HCT116 (cell line): ENCODE results near the gene NAV3. TPM values are rescaled to one million over a fixed set of nuclear protein-coding genes. Genes with fewer than 3 reads are reported as not detected.

Experiments used
- ATAC-seq: fragments of 200-7000 bp; cut with Tn5 transposase; 2 replicates; pipeline ENCODE4 v1.9.1; 2020; ENCODE audit warnings: mild to moderate bottlenecking, moderate library complexity
- BruUV-seq: library from RNA; stranded (reverse); fragments of 400-500 nt; replicated peaks from 2 replicates; lab custom pipeline; 2021; lab: Mats Ljungman, UMichigan
- CTCF ChIA-PET: fragments of 300-600 bp; sonication (Branson Sonifier 250); formaldehyde crosslinking; loops from one replicate; lab custom pipeline; 2021; ENCODE audit warnings: antibody characterized with exemption; lab: Charles Lee
- POLR2A ChIA-PET: fragments of 300-600, 350-600 bp; sonication (Branson Sonifier 250); formaldehyde crosslinking; loops from one replicate; lab custom pipeline; 2021; ENCODE audit warnings: antibody characterized with exemption; lab: Charles Lee
- RAD21 ChIA-PET, 2 experiments: fragments of 300-600 bp; sonication (Branson Sonifier 250); formaldehyde crosslinking; loops; one replicate each; lab custom pipeline; 2023; ENCODE audit warnings: low total read pairs in 2 of 2; ENCODE audit not compliant: uncharacterized antibody in 2 of 2, unreplicated experiment in 2 of 2, low non-redundant PET in 1 of 2; lab: Charles Lee
- DNase-seq: peaks from one replicate; pipeline ENCODE4 v3.0.0-alpha.2; 2010; ENCODE audit warnings: low read depth, low spot score
- H2AFZ ChIP-seq: fragments of 200-600 bp; shearing (Covaris generic), sonication (generic); 2 replicates; pipeline ENCODE4 v1.6.1; 2017; ENCODE audit warnings: low read depth, mixed run types, mixed read lengths, antibody characterized with exemption, low read length; ENCODE audit not compliant: poor library complexity, severe bottlenecking
- H3K27ac ChIP-seq: 2 replicates; pipeline ENCODE4 v1.5.1; 2012; ENCODE audit warnings: low read depth, low read length
- H3K27me3 ChIP-seq: fragments of 200-600 bp; sonication (generic); 2 replicates; pipeline ENCODE4 v1.6.1; 2016; ENCODE audit warnings: mixed run types, low read length, mixed read lengths; ENCODE audit not compliant: insufficient read depth
- H3K36me3 ChIP-seq, 2 experiments: fragments of 200-500 bp in 1 of 2; fragments of 200-600 bp in 1 of 2; sonication (Bioruptor generic) in 1 of 2; sonication (generic) in 1 of 2; 2 replicates each; pipeline versions ENCODE4 v1.5.1 to v1.6.1; 2014 to 2016; ENCODE audit warnings: low read length in 2 of 2, inconsistent platforms in 1 of 2, mixed read lengths in 1 of 2, mixed run types in 1 of 2; ENCODE audit not compliant: insufficient read depth in 2 of 2, control insufficient read depth in 1 of 2
- H3K4me1 ChIP-seq, 2 experiments: fragments of 200-600 bp in 1 of 2; sonication (generic) in 1 of 2; 2 replicates each; pipeline versions ENCODE4 v1.5.1 to v1.6.1; 2012 to 2017; ENCODE audit warnings: low read length in 2 of 2, inconsistent platforms in 1 of 2, mild to moderate bottlenecking in 1 of 2, mixed read lengths in 1 of 2, mixed run types in 1 of 2, moderate library complexity in 1 of 2; ENCODE audit not compliant: insufficient read depth in 2 of 2, control insufficient read depth in 1 of 2
- H3K4me2 ChIP-seq: fragments of 200-600 bp; sonication (generic); 2 replicates; pipeline ENCODE4 v1.6.1; 2017; ENCODE audit warnings: mixed run types, low read length, mixed read lengths
- H3K4me3 ChIP-seq, 2 experiments: fragments of 200-600 bp in 1 of 2; sonication (generic) in 1 of 2; replicated peaks in 1 of 2; 2 replicates each; pipeline ENCODE4 v1.5.1; 2011 to 2016; ENCODE audit warnings: low read length in 2 of 2, control low read depth in 1 of 2, low read depth in 1 of 2, mild to moderate bottlenecking in 1 of 2, mixed read lengths in 1 of 2, mixed run types in 1 of 2
- H3K79me2 ChIP-seq: fragments of 200-600 bp; sonication (generic); 2 replicates; pipeline ENCODE4 v1.6.1; 2017; ENCODE audit warnings: mild to moderate bottlenecking, mixed run types, low read length, moderate library complexity, mixed read lengths; ENCODE audit not compliant: insufficient read depth
- H3K9ac ChIP-seq: fragments of 200-600 bp; sonication (generic); 2 replicates; pipeline ENCODE4 v1.6.1; 2016; ENCODE audit warnings: low read length, mixed read lengths
- H3K9me2 ChIP-seq: fragments of 200-600 bp; sonication (generic), shearing (Covaris generic); 2 replicates; pipeline ENCODE4 v1.6.1; 2017; ENCODE audit warnings: mixed run types, mild to moderate bottlenecking, moderate library complexity; ENCODE audit not compliant: insufficient read depth
- H3K9me3 ChIP-seq, 2 experiments: fragments of 200-500 bp in 1 of 2; fragments of 200-600 bp in 1 of 2; sonication (Bioruptor generic) in 1 of 2; sonication (generic) in 1 of 2; 2 replicates each; pipeline ENCODE4 v1.6.1; 2014 to 2017; ENCODE audit warnings: low read length in 2 of 2, mixed read lengths in 2 of 2, inconsistent platforms in 1 of 2, low read depth in 1 of 2, mild to moderate bottlenecking in 1 of 2, mixed run types in 1 of 2, moderate library complexity in 1 of 2; ENCODE audit not compliant: control insufficient read depth in 1 of 2, insufficient read depth in 1 of 2
- H4K20me1 ChIP-seq: fragments of 200-600 bp; sonication (generic), shearing (Covaris generic); 2 replicates; pipeline ENCODE4 v1.6.1; 2017; ENCODE audit warnings: mixed run types, mild to moderate bottlenecking, moderate library complexity; ENCODE audit not compliant: insufficient read depth
- CBX3 ChIP-seq: IDR thresholded peaks from 2 replicates; pipeline ENCODE4 v1.6.1; 2012; ENCODE audit warnings: low read depth
- CTCF ChIP-seq, 3 experiments: fragments of 200-600 bp in 1 of 3; sonication (generic) in 1 of 3; IDR thresholded peaks in 2 of 3; conservative IDR thresholded peaks in 1 of 3; 2 replicates each; pipeline ENCODE4 v1.5.1; 2012 to 2017; ENCODE audit warnings: low read depth in 2 of 3, low read length in 2 of 3, antibody characterized with exemption in 1 of 3, borderline replicate concordance in 1 of 3, control low read depth in 1 of 3, mild to moderate bottlenecking in 1 of 3, mixed read lengths in 1 of 3, mixed run types in 1 of 3, moderate library complexity in 1 of 3; ENCODE audit not compliant: insufficient read depth in 1 of 3
- ELF1 ChIP-seq: IDR thresholded peaks from 2 replicates; pipeline ENCODE4 v1.6.1; 2012; ENCODE audit warnings: low read depth, borderline replicate concordance
- EZH2 ChIP-seq: fragments of 200-600 bp; sonication (generic); IDR thresholded peaks from 2 replicates; pipeline ENCODE4 v1.6.1; 2017; ENCODE audit warnings: antibody characterized with exemption, mixed run types
- EZH2phosphoT487 ChIP-seq: fragments of 200-600 bp; IDR thresholded peaks from 2 replicates; pipeline ENCODE4 v1.6.1; 2018; ENCODE audit warnings: antibody characterized with exemption, borderline replicate concordance
- FOSL1 ChIP-seq: IDR thresholded peaks from 2 replicates; pipeline ENCODE4 v1.6.1; 2012; ENCODE audit warnings: low read depth
- POLR2A ChIP-seq: IDR thresholded peaks from 2 replicates; pipeline ENCODE4 v1.7.0; 2011; ENCODE audit warnings: borderline replicate concordance; ENCODE audit not compliant: insufficient read depth, insufficient read length; ENCODE audit errors: extremely low read depth
- POLR2AphosphoS5 ChIP-seq: IDR thresholded peaks from 2 replicates; pipeline ENCODE4 v1.6.1; 2011; ENCODE audit warnings: mild to moderate bottlenecking, low read depth, low read length, moderate library complexity
- SIN3A ChIP-seq: IDR thresholded peaks from 2 replicates; pipeline ENCODE4 v1.6.1; 2012; ENCODE audit warnings: low read depth
- SP1 ChIP-seq: IDR thresholded peaks from 2 replicates; pipeline ENCODE4 v1.6.1; 2012; ENCODE audit warnings: low read depth
- SRF ChIP-seq: IDR thresholded peaks from 2 replicates; pipeline ENCODE4 v1.6.1; 2012; ENCODE audit warnings: low read depth
- TCF7L2 ChIP-seq: IDR thresholded peaks from 2 replicates; pipeline ENCODE4 v1.7.0; 2011; ENCODE audit warnings: borderline replicate concordance, inconsistent platforms; ENCODE audit not compliant: insufficient read depth, insufficient read length; ENCODE audit errors: extremely low read depth
- YY1 ChIP-seq: IDR thresholded peaks from 2 replicates; pipeline ENCODE4 v1.6.1; 2011; ENCODE audit warnings: low read length, low read depth, moderate library complexity, mild to moderate bottlenecking; ENCODE audit not compliant: insufficient replicate concordance; ENCODE audit errors: extremely low read depth
- ZNF274 ChIP-seq: fragments of 200-500 bp; sonication (Bioruptor generic); IDR thresholded peaks from 2 replicates; pipeline ENCODE4 v1.6.1; 2014; ENCODE audit warnings: mild to moderate bottlenecking, low read depth, low read length, inconsistent platforms
- intact Hi-C: fragments of 100-400 bp; cut with micrococcal nuclease; formaldehyde crosslinking; loops from 2 replicates; pipeline ENCODE4 v1.10.0; 2022
- total RNA-seq: library from RNA; stranded (reverse); gene quantifications from one replicate; pipeline ENCODE4 v1.2.1, GENCODE V29; 2021; ENCODE audit not compliant: unreplicated experiment
- TF ChIP-seq, protein P1 (sequence below): IDR thresholded peaks from 2 replicates; pipeline ENCODE4 v1.6.1; 2012
- TF ChIP-seq, protein P2 (sequence below): IDR thresholded peaks from 2 replicates; pipeline ENCODE4 v1.6.1; 2012; ENCODE audit warnings: low read depth
- TF ChIP-seq, protein P3 (sequence below): IDR thresholded peaks from 2 replicates; pipeline ENCODE4 v1.6.1; 2011; ENCODE audit warnings: mild to moderate bottlenecking, low read length, moderate library complexity; ENCODE audit not compliant: insufficient replicate concordance; ENCODE audit errors: extremely low read depth

NAV3 gene
- total RNA-seq, 1 experiment from 2014 or later: 7.8 TPM

GRCh38 chr12:78199926-78200325 lies 369.2 kb downstream of the NAV3 start (continued):
- TF ChIP-seq TCF7L2 (no peak), SIN3A (no peak), SRF (no peak), ELF1 (no peak), ZNF274 (no peak), POLR2AphosphoS5 (no peak), FOSL1 (no peak), YY1 (no peak)
- TF ChIP-seq, protein P1, sequence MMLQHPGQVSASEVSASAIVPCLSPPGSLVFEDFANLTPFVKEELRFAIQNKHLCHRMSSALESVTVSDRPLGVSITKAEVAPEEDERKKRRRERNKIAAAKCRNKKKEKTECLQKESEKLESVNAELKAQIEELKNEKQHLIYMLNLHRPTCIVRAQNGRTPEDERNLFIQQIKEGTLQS: no peak
- TF ChIP-seq, all 23 proteins: peak for 0

DNA sequence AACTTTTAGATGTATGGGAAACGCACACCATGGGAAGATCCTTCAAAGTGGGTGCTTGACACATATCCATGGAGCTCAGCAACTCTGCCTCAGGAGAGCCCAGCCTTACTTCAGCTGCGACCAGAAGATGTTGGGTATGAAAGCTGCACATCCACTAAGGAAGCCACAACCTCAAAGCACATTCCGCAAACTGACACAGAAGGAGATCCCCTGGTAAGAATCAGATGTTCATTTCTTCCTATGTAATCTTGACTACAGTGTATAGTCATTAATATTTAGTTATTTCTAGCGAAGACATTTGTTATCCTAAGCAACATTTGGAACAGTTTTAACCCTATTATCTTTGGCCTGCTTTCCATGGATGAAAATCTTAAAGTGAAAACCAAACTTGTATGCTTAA lies 374.2 kb downstream of the NAV3 start:
- POLR2A ChIA-PET: no interaction called here
- intact Hi-C loops: no loop called here
- no peak for DNase-seq

More for the DNA sequence above, 374.2 kb downstream of the NAV3 start:
- no peak for ATAC-seq
- BruUV-seq: no TSS peak
- H3K9me3 ChIP-seq: no peaks in the 10 kb centered on the region
- no peaks in the 10 kb centered on the region for H3K79me2 ChIP-seq
- no peak overlapping the region for H3K27ac ChIP-seq
- CTCF ChIA-PET: no interaction called here
- H3K36me3 ChIP-seq: no peaks in the 10 kb centered on the region
- TF ChIP-seq CTCF (IDR thresholded peaks at IDR 0.05 in 2 of 3, conservative IDR thresholded peaks at IDR 0.05 in 1 of 3; ENCODE audit: borderline replicate concordance in 1 of 3, insufficient read depth in 1 of 3, low read depth in 2 of 3, low read length in 2 of 3): no peak
- TF ChIP-seq SIN3A: no peak
- no peak for TF ChIP-seq TCF7L2
- TF ChIP-seq, protein P2, sequence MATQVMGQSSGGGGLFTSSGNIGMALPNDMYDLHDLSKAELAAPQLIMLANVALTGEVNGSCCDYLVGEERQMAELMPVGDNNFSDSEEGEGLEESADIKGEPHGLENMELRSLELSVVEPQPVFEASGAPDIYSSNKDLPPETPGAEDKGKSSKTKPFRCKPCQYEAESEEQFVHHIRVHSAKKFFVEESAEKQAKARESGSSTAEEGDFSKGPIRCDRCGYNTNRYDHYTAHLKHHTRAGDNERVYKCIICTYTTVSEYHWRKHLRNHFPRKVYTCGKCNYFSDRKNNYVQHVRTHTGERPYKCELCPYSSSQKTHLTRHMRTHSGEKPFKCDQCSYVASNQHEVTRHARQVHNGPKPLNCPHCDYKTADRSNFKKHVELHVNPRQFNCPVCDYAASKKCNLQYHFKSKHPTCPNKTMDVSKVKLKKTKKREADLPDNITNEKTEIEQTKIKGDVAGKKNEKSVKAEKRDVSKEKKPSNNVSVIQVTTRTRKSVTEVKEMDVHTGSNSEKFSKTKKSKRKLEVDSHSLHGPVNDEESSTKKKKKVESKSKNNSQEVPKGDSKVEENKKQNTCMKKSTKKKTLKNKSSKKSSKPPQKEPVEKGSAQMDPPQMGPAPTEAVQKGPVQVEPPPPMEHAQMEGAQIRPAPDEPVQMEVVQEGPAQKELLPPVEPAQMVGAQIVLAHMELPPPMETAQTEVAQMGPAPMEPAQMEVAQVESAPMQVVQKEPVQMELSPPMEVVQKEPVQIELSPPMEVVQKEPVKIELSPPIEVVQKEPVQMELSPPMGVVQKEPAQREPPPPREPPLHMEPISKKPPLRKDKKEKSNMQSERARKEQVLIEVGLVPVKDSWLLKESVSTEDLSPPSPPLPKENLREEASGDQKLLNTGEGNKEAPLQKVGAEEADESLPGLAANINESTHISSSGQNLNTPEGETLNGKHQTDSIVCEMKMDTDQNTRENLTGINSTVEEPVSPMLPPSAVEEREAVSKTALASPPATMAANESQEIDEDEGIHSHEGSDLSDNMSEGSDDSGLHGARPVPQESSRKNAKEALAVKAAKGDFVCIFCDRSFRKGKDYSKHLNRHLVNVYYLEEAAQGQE: no peak
- TF ChIP-seq CBX3: no peak
- TF ChIP-seq SP1: no peak
- no peak for TF ChIP-seq SRF
- no peak for TF ChIP-seq EZH2phosphoT487
- TF ChIP-seq POLR2A: no peak
- no peak for TF ChIP-seq ELF1
- TF ChIP-seq, protein P3, sequence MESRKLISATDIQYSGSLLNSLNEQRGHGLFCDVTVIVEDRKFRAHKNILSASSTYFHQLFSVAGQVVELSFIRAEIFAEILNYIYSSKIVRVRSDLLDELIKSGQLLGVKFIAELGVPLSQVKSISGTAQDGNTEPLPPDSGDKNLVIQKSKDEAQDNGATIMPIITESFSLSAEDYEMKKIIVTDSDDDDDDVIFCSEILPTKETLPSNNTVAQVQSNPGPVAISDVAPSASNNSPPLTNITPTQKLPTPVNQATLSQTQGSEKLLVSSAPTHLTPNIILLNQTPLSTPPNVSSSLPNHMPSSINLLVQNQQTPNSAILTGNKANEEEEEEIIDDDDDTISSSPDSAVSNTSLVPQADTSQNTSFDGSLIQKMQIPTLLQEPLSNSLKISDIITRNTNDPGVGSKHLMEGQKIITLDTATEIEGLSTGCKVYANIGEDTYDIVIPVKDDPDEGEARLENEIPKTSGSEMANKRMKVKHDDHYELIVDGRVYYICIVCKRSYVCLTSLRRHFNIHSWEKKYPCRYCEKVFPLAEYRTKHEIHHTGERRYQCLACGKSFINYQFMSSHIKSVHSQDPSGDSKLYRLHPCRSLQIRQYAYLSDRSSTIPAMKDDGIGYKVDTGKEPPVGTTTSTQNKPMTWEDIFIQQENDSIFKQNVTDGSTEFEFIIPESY: no peak
- TF ChIP-seq EZH2: no peak
- TF ChIP-seq, protein P1: no peak
- TF ChIP-seq, all 23 proteins: peak for 0
- Histone ChIP-seq H3K9ac (no peak overlapping the region), H3K27me3 (no peaks in the 10 kb centered on the region), H3K9me2 (peaks cover 3% of the 10 kb centered on the region; the same call in 1 of the 2 replicates), H3K4me1 (no peaks in the 10 kb centered on the region), H3K4me3 (no peak overlapping the region), H3K4me2 (no peak overlapping the region), H4K20me1 (no peaks in the 10 kb centered on the region), H2AFZ (no peak overlapping the region)
- RAD21 ChIA-PET: no interaction called here
